NCI-H1436 treated with DMSO at 0.1 percent for 48 hours (cell line): ENCODE data around the gene IQSEC1.

Experiments
- DNase-seq: peaks from one replicate; lab custom pipeline; 2025; lab: John Stamatoyannopoulos, UW

The IQSEC1 gene

DNA sequence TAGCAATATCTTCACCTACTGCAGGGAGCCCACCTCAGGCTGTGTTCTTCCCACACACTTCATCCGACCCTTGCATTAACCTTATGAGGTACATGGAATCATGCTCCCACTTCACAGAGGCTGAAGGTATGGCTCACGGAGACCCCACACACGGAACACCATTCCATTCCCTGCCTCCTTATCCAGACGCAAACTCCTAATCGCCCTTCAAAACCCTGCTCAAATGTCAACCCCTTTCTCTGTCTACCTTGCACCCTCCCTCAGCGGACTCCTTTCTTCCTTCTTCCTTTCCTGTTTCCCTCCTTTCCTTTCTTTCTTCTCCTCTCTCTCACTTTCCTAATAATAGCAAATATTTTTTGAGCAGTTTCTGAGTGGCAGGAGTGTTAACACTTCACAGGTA is 23.8 kb downstream of the IQSEC1 start:
- no peak for DNase-seq

DNA sequence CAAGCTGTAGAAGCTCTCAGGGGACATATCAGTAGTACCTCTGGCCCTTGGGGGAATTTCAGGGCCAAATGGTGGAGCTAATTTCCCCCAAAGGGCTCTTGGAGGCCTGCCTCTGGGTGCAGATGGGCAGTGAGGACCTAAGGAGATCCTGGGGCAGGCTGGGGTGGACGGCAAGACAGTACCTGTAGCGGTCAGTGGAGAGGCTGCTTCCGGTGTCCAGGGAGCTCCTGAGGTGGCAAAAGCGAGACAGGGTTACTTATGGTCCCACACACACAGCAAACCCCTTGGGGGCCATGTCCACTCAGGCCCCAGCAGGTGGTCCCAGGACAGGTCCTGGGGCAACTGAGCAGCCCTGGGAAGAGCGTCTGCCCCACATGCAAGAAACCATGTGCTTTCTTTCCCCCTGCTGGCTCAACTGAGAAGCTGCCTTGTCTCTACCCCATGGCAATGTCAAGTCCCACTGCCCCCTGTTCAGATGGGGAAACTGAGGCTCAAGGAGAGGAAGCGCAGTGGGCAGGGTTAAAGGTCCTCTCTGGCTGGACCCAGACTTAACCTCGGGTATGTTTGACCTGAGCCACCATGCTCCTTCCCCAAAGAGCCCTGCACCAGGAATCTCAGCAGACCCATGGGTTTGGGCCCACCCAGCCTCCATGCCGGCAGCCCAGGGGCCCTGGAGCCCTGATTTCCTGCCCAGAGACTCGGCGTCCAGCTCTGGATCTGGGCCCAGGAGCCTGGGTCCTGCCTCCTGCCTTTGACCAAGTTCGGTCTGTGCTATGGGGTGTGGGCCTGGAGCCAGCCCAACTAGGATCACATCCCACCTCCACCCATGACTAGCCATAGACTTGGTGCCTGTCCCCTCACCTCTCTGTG is 25.7 kb downstream of the IQSEC1 start:
- no peak for DNase-seq

DNA sequence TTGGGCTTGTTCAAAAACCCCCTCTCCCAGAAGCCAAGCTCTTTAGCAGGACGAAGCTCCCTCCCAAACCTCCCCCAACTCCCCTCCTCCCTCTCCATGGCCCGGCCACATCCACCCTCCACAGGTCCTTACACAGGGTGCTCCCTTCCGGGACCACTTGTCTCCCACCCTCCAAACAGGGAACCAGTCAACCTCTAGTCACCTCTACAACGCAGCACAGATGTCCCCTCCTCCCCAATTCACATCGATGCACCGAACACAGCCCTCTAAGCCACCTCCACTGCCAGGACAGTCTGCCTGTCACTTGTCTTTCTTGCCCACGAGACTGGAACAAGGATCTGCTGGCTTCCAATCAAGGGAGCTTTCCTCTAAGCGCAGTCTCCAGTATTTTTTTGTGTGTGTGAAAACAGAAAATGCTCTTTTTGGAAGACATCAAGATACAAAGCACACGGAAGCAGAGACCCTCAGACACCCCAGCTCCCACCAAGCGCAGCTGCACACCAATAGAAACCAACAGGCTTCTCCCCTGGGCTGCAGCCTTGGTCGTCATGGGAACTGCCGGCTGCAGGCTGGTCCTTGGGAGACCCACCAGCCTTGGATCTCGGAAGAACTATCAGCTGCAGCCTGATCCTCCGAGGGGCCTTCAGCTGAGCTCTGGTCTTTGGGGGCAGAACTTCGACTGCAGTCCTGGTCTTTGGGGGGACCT is 26.5 kb downstream of the IQSEC1 start:
- DNase-seq: no peak

DNA sequence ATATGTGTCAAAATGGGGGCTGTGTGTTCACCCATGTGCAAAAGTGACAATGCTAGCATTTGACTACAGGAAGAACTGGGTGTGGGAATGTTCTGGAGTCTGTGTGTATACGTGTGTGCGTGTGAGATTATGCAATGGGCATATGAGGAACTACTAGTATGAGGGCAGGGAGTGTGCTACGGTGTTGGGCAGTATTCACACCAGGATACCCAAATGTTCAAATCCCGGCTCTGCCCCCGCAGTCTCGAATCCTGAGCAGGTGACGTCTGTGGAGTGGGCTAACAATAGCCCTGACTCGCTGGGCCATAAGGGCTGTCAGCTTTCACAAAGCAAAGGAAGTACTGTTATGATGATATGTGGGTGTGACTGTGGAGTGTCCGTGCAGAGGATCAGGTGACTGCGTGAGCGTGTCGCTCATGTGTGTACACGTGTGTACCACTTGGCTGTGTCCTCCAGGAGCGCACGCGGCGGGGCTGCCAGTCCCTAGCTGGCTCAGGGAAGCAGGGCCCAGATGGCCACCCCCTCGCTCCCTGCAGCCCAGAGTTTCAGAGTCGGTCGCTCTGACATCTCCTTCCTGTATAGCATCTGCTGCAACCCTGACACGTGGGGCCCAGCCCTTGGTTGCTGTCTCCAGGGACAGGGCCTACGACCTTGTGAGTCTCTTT is 27.2 kb downstream of the IQSEC1 start:
- DNase-seq: no peak

DNA sequence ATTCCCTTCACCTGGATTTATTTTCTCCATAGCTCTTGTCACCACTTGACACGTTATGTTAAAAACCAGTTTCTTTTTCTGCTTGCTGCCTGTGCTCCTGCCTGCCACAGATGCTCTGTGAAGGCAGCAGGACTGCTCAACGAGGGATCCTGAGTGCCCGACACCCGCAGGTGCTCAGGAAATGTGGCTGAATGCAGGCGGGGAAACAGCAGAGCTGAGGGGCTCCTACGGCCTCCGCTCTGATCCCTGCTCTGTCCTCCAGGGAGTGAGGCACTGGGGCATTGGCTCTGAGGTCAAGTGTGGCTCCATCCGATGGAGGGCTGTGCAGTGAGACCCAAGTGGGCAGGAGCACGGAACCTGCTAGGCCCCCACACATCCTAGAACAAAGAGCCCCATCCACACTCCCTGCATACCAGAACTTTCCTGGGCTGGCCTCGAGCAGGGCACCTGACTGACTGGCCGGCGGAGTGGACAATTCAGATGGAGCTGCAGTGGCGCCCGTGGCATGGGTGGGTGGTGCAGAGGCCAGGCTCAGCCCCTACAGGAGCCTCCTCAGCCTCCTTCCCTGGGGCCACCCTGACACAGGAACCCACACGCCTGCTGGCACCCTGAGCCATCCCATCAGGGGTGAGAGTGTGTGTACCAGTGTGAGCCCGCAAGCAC is 27.9 kb downstream of the IQSEC1 start:
- DNase-seq: no peak

DNA sequence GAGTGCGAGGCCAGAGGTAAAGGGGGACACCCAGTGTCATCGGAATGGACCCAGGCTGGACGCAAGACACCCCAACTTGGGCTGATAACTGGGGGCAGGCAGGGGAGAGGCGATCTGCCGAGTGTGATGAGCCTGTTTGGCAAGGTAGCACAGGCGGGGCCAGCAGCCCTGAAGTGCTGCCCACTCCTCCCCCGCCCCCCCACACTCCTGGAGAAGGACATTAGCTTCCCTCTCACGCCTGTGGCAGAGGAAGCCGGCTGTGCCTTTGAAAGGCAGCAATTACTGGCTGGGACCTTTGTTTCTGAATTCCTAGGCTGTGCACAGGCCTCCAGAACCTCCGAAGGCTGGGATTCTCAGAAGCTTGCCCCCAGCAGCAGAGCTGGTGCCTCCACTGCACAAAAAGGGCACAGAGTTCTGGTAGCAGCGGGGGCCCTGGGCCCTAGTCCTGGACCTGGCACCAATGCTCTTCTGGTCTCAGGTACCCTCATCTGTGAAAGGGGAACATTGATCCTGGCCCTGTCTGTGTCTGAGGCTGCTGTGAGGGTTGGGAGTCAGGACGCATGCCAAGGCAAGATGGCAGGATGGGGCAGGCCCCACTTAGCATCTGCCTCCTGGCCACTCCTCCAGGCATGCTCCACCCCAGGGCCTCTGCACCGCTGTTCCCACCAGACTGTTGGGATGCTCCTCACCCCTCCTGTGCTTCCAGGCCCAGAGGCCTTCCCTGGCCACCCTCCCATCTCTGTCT is 28.6 kb downstream of the IQSEC1 start:
- no peak for DNase-seq

DNA sequence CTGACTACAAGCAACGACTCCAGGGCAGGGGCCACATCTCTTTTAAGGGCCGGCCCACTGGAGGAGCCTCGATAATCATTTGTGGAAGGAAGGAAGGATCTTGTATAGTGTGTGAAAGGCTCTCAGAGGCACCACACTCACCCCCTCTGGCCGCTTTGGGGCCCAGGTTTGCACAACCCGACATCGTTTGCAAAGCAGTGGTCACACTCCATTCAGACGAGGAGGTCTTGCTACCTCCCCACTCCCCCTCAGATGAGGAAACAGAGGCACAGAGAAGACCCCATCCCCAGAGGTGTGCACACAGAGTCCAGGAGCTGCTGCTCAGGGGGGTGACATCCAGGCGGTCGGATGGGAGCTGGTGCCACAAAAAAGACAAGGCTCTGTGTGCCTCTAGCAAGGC is 29.6 kb downstream of the IQSEC1 start:
- no peak for DNase-seq

DNA sequence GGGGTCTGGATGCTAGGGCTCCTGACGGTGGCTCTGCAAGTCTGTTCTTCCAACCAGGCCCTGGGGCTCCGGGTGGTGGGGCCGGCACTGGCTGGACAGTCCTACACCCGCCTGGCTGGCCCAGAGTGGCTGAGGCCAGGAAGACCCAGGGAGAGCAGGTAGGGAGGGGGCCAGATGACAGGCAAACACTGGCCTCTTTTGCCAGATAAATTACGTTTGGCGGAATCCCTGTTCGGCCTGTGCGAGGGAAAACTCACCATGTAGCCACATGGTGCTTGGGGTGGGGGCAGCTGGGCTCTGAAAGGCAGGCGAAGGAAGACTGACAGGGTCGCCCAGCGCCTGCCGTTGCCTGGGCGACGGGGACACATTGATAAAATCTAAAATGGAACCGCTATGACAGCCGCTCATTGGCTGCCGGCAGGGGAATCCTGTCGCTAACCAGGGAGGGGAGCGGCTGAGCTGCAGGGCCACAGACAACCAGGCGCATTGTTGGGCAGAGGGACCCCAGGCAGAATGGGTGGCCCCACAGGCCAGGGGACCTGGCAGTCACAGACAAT is 30.4 kb downstream of the IQSEC1 start:
- no peak for DNase-seq

DNA sequence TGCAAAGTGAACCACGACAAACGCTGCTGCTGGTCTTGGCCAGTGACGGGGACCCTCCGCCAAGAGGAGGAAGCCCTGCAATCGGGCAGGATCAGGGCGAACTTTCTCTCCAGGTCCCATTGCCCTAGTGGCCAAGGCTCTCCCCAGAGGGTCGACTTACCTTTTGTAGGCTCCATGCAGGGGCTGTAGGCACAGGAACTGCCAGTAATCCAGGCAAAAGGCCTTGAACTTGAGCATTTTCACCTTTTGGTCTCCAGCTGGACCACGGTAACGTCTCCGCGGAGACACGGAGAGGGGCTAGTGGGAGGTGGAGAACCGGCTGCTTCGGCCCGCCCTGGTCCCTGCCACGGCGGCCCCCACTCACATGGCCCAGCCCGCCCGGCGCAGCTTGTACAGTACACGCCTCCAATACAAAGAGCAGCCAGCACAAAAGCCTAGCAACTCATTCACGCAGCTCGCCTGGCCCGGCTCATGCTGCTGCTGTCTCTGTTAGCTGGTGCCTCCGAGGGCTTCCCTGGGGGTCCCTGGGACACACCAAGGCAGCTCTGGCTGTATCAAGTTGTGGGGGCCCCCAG is 31.0 kb downstream of the IQSEC1 start:
- no peak for DNase-seq

DNA sequence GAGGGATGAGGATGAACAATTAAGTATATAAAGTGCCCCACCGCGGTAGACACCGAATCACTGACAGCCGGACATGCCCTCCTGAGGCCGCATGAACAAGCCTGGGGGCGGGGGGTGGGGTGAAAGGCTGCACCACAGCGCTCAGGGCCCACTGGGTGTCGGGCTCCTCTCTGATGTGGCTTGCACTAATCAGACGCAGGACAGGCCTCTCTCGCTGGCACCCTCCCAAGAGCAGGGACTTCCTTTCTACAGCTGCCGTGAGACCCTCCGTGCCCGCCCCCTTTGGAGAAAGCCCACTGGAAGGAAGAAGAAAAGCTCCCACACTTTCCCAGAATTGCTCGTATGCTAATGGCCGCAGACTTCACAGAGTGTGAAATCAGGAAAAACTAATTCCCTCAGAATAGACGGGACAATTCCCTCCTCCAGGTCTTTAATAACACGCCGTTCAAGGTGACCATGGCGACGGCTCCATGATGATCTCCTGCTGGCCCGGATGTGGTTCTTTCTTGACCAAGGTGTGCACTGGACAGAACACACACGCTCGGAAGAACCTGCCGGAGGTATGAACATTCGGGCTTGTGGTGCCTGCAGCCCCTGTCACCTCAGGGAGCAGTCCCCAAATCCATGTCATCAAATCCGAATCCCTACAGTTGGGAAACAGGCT is 32.0 kb downstream of the IQSEC1 start:
- DNase-seq: no peak

DNA sequence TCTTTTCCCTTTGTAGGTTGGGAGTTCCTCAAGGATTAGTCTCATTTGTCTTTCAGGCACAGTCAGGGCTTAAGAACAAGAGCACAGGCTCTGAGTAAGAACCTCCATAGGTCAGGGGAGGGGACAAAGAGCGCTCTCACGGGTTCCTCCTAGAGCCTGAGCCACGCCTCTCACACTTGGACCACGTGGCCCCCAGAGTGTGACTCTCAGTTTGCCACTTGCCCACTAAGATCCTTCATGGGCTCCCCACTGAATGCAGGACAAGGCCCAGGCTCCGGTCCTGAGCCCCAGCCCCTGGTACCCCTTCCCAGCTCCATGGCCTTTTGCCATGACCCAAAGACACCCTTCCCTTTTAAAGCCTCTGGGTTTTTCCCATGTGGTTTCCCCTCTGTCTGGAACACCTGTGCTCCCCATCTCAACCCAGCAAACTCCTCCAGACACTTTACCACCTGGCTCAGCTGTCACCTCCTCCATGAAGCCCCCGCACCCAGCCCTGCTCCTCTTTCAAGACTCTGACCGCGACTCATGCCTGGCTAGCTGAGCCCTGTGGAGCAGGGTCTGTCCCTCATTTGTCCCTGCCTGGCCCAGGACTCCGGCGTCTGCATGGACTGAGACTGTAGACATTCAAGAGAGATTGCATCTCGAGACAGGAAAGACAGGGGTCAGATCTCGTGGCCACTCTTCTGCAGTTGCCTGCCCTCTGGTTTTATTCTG is 32.7 kb downstream of the IQSEC1 start:
- no peak for DNase-seq

DNA sequence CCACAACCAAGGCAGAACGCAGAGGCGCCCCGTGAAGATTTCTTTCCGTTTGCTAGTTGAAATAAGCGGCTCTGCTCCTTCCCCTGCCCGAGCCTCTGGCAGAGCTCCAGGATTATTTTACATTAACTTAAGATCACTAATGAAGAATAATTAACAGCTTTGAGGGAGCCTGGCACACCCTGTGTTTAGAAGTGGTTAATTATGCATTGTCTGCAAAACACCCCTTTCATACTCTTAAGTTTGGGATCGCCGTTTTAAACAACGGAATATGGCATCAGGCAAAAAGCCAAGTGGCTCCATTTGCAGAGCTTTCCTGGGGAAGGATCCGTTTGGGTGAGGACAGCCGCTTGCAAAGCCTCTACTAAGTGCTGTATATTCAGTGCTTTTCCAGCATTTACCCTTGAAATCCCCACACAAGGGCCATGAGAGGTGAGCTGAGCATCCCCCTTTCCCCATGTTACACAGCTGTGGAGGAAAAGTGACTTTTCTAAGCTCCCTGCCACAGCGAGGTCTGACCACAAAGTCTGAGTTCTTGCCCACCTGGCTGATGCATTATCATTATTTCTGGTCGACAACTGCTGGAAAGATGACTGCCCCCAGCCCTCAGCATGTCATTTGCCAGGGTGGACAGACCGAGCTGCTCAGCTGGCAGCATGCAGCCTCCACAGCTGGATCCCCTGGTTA is 33.9 kb downstream of the IQSEC1 start:
- DNase-seq: no peak

DNA sequence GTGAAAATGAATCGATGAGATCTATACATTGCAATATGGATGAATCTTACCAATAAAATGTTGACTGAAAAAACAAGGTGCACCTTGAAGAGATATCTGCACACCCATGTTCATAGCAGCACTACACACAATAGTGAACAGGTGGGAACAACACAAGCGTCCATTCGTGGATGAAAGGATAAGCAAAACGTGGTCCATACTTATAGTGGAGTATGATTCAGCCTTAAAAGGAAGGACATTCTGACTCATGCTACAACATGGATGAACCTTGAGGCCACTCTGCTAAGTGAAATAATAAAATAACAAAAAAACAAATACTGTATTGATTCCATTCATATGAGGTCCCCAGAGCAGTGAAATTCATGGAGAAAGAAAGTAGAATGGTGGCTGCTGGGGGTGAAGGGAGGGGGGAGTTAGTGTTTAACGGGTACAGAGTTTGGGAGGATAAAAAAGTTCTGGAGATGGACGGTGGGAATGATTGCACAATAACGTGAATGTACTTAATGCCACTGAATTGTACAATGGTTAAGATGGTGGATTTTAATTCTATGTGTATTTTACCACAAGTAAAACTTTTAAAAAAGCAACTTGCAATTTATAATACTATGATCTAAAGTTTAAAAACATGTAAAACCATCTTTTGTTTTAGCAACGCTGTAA is 35.6 kb downstream of the IQSEC1 start:
- DNase-seq: no peak

DNA sequence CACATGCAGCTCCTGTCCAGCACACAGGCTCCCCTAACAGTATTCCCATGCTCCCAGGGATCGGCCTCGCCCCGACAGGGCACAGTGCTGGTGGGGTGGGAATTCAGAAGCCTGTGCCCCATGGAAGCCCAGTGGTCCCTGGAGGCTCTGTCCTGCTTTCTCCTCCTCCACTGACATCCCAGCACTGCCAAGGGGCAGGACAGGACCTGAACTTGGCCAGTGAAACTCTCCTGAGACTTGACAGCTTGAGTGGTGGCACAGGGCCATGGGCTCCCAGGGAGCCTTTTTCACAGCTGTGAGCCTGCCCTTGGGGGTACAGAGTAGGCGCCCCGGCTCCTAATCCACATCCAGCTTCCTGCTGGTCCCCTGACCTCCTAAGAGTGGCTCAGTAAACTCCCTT is 38.4 kb downstream of the IQSEC1 start:
- no peak for DNase-seq

DNA sequence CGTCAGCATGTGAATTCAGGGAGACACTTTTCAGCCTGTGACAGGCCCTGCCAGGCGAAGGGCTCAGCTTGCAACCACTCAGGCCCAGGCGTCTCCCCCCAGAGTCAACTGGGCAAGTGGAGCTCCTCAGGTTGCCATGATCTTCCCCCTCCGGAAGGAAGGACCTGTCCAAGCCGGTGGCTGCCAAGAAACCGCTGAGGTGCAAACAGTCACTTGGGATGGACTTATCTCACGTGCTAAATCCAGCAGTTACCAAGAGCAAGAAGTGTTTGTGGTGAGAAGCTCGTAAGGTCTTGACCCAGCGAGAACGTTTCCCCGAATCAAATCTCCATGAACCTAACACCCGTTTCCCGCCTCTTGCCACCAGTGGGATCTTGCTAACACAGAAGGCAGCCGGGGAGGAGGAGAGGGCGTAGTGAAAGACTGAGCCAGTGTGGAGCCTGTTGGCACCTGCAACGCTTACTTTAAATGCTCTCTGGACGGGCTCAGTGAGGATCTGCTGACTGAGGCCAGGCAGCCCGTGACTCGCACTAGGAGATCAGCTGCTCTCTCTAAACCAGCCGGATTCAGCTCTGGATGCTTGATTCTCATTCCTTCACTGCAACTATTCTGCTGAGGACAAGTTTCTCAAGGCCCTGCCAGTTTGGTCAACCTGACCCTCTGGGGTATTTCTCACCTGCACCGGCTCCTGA is 39.0 kb downstream of the IQSEC1 start:
- no peak for DNase-seq

DNA sequence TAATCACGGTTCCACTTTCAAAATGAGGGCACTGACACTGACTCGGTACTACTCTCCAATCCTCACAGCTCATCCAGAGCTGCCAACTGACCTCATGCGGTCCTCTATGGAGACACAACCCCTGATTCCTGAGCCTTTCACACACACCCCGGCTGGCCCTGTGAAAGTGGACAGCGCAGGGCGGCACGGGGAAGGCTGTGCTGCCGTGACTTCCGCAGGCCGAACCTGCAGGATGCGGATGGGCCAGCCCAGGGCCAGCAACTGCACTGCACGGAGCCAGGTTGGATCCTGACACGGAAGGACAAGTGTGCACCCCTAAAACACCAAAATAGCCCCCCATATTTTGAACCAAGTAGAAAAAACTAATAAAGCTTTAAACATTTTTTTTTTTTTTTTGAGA is 41.0 kb downstream of the IQSEC1 start:
- DNase-seq: no peak

DNA sequence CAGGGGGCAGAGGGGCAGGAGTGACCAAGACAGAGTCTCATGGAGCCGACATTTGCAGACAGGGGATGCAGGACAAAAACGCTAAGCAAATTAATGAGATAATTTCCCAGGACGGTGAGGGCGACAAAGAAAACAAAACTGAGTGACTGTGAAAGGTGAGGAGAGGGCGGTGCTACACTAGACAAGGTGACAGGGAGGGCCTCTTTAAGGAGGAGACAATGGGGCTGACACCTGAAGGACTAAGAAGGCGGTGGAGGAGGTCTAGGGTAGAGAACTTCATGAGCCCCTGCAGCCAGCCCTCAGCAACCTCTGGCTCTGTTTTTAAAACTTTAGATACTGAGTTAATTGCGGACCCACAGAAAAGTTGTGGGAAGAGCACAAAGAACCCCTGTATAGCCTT is 41.6 kb downstream of the IQSEC1 start:
- no peak for DNase-seq

DNA sequence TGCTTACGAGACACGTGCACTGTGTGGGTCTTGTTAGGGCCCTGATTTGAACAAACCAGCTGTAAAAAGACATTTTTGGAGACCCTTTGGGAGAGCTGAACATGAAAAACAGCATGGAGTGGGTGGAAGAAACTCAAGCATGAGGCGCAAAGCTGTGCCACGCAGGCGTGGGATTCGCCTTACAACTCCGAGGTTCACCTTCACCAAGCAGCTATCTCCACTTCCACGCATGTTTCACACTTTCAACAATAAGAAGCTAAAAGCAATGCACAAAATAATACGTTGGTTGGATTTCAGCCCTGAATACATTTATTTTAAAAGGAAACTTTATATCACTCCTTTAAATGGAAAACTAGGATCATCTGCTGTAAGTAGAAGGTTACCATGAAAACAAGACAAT is 42.5 kb downstream of the IQSEC1 start:
- no peak for DNase-seq
